Pancreas (tissue), 10 donors: ENCODE measurements around the gene MTR. TPM values are rescaled to one million over a fixed set of nuclear protein-coding genes. Genes with fewer than 3 reads are reported as not detected.
A peak's percentile ranks its signal among the peaks of the same experiment; 100 is the strongest.

ENCODE experiments used
- ATAC-seq, 4 donors: fragments of 200-7000 bp; cut with Tn5 transposase; one replicate each; pipeline versions ENCODE4 v1.8.0 to v1.9.1; 2020; ENCODE audit warnings: mild to moderate bottlenecking in 4 of 4, moderate library complexity in 4 of 4
- DNase-seq, 6 donors: peaks; one replicate each; pipeline ENCODE4 v3.0.0-alpha.2; 2020
- FAIRE-seq: peaks from 2 replicates; lab custom pipeline; 2012; peaks lifted over from hg19 to GRCh38; lab: Jason Lieb, UNC
- H3K27ac ChIP-seq, 4 donors: fragments of 200-600 bp; sonication (generic); 1 replicate in 3 of 4; 2 replicates in 1 of 4; pipeline versions ENCODE4 v1.5.0 to v1.8.0; 2020
- H3K27me3 ChIP-seq, 4 donors: fragments of 200-600 bp; one replicate each; pipeline ENCODE4 v1.8.0; 2021
- H3K36me3 ChIP-seq, 3 donors: fragments of 200-600 bp; sonication (generic) in 1 of 3; one replicate each; pipeline versions ENCODE4 v1.5.0 to v1.8.0; 2020 to 2021
- H3K4me1 ChIP-seq, 3 donors: fragments of 200-600 bp; one replicate each; pipeline ENCODE4 v1.8.0; 2021
- H3K4me3 ChIP-seq, 4 donors: fragments of 200-600 bp; sonication (generic) in 2 of 4; one replicate each; pipeline versions ENCODE4 v1.5.0 to v1.8.0; 2020 to 2021
- H3K9me3 ChIP-seq, 4 donors: fragments of 200-600 bp; one replicate each; pipeline ENCODE4 v1.8.0; 2021
- WGBS, 2 donors: extraction: QIAGEN DNeasy Blood & Tissue Kit; methylation state at CpG; one replicate each; pipeline ENCODE4 v1.1.7; 2013; 5-methylcytosine and 5-hydroxymethylcytosine counted together
- intact Hi-C, 3 donors: fragments of 100-400 bp; cut with DNase I; formaldehyde crosslinking; loops; one replicate each; pipeline versions ENCODE4 v1.11.1 to v1.14.2; 2022
- polyA plus RNA-seq, 2 donors: library from polyadenylated mRNA; stranded (reverse); fragments of 200-250 nt; gene quantifications; one replicate each; pipeline ENCODE4 v1.2.3, GENCODE V29; 2013
- total RNA-seq, 6 donors: library from RNA; stranded (reverse); fragmentation: NEBNext Ultra II Directional in 4 of 6; extraction: Animal tissue kit (Norgen Biotek cat#: 25700) in 4 of 6; gene quantifications; one replicate each; pipeline versions ENCODE4 v1.2.1 to v1.2.4, GENCODE V29; 2021 to 2023
- TF ChIP-seq, protein P1 (sequence below), 4 donors: fragments of 200-600 bp; sonication (generic) in 3 of 4; IDR thresholded peaks; one replicate each; pipeline versions ENCODE4 v1.5.0 to v1.8.0; 2021; ENCODE audit warnings: antibody characterized with exemption in 4 of 4
- donor health status: healthy with polysubstance abuse.
- donor health status: DM: no; HTN: no; CAD: no; lungs with moderate emphysema.
- donor health status: DM: no; HTN: no; CAD: no.
- donor health status: control.
- donor health status: control.
- donor health status: Bipolar disorder and iron deficiency.
- donor health status: DM: yes; HTN: yes; CAD: no.
- donor health status: DM: no; HTN: no; CAD: no.
- donor health status: DM: no; HTN: no; CAD: no.
- donor health status: DM: yes; HTN: yes; CAD: no.

The MTR gene
- total and polyA plus RNA-seq, 8 donors, result 8.1 to 29.1 (median 24.3) TPM

DNA sequence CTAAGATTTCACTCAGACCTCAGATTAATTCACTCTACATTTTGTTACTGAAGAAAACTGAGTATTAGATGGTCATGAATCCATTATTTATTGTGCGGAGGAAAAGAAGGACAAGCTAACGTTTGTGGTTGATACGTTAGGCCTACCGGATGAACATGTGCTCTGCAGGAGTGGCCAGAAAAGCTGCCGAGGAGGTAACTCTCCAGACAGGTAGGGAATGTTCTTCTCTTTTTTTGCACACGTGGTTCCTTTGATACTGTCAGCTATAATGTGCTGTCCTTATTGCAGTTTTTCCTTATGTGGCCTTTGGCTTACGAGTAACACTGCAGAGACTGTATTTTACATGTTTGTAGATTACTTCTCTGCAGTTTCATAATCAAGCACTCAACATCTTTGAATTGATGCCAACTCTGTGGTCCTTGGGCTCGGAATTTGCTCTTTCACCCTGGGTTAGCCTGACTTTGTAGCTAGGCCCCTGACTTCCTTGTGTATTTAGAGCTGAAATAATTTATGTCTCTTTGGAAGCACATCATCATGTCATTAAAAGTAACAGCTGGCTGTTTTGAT is 13.6 kb downstream of the MTR start:
- H3K9me3 ChIP-seq, result no peaks in the 10 kb centered on the region
- H3K4me3 ChIP-seq, result no peak overlapping the region
- TF ChIP-seq, protein P1, sequence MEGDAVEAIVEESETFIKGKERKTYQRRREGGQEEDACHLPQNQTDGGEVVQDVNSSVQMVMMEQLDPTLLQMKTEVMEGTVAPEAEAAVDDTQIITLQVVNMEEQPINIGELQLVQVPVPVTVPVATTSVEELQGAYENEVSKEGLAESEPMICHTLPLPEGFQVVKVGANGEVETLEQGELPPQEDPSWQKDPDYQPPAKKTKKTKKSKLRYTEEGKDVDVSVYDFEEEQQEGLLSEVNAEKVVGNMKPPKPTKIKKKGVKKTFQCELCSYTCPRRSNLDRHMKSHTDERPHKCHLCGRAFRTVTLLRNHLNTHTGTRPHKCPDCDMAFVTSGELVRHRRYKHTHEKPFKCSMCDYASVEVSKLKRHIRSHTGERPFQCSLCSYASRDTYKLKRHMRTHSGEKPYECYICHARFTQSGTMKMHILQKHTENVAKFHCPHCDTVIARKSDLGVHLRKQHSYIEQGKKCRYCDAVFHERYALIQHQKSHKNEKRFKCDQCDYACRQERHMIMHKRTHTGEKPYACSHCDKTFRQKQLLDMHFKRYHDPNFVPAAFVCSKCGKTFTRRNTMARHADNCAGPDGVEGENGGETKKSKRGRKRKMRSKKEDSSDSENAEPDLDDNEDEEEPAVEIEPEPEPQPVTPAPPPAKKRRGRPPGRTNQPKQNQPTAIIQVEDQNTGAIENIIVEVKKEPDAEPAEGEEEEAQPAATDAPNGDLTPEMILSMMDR (IDR thresholded peaks at IDR 0.05), result no peak
- DNase-seq (no peak), FAIRE-seq (no peak), ATAC-seq (peak; percentile 43 to 61 (median 56))
- intact Hi-C loops, result no loop called here
- H3K36me3 ChIP-seq, result peaks cover 0 to 25% (median 16%) of the 10 kb centered on the region in 3 donors
- H3K4me1 ChIP-seq, result peaks cover 23 to 31% (median 30%) of the 10 kb centered on the region in 3 donors
- WGBS, 2 donors, result 41 to 44% methylated on average over 8 of the region's 8 CpGs
- H3K27ac ChIP-seq, result peak overlapping the region; percentile 6 to 67 (median 25)
- no peaks in the 10 kb centered on the region for H3K27me3 ChIP-seq

GRCh38 chr1:236809148-236809547 is 14.1 kb downstream of the MTR start:
- no peak overlapping the region for H3K4me3 ChIP-seq
- peaks cover 23 to 31% (median 30%) of the 10 kb centered on the region in 3 donors for H3K4me1 ChIP-seq
- H3K9me3 ChIP-seq, result no peaks in the 10 kb centered on the region
- intact Hi-C loops, result no loop called here
- ATAC-seq, result peak in 3 of 4 donors; percentile 37 to 51 (median 44)
- 37 to 46% methylated on average over 1 of the region's 1 CpG for WGBS, 2 donors
- TF ChIP-seq, protein P1 (IDR thresholded peaks at IDR 0.05), result no peak
- peak overlapping the region in 3 of 4 donors; percentile 20 to 67 (median 30) for H3K27ac ChIP-seq
- FAIRE-seq, result no peak
- no peaks in the 10 kb centered on the region for H3K27me3 ChIP-seq
- DNase-seq, result peak in 3 of 6 donors; percentile 16 to 33 (median 25)
- peaks cover 0 to 23% (median 16%) of the 10 kb centered on the region in 3 donors for H3K36me3 ChIP-seq

- DNase-seq (no peak), FAIRE-seq (no peak), ATAC-seq (no peak)
- no peak overlapping the region for H3K27ac ChIP-seq
- no peaks in the 10 kb centered on the region for H3K9me3 ChIP-seq
- H3K4me3 ChIP-seq, result no peak overlapping the region
- WGBS, 2 donors, result 74 to 82% methylated on average over 3 of the region's 3 CpGs
- intact Hi-C loops, result no loop called here
- TF ChIP-seq, protein P1 (IDR thresholded peaks at IDR 0.05), result no peak
- H3K4me1 ChIP-seq, result peaks cover 23 to 31% (median 30%) of the 10 kb centered on the region in 3 donors
- H3K36me3 ChIP-seq, result peaks cover 0 to 31% (median 20%) of the 10 kb centered on the region in 3 donors
- H3K27me3 ChIP-seq, result no peaks in the 10 kb centered on the region
Measured at GRCh38 chr1:236810018-236810417, 14.9 kb downstream of the MTR start.

DNA sequence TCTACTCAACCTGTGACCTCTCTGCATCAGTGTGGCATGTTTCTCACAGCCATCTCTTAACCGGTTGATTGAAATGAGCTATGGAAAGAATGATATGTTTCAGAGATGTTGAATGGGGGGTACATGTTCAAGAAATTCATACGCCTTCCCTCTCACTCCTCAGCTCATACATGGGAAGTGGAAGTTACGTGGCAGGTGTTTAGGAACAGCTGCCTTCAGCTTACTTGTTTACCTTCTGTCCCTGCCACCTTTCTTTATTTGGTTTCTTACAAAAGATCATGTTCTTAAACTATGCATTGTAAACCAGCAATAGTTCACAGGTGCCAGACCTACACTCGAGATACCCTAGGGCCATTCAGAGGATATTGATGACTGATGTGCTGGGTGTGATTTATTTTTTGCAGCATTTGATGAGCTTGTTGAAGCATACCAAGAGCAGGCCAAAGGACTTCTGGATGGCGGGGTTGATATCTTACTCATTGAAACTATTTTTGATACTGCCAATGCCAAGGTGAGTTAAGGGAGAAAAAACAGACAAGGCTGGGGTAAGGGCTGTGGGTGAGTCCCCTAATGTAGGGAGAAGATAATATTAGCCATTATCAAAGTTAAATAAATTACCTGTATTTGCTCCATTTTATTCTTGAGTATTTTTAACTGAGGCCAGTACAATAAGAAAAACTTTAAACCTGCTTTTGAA is 17.4 kb downstream of the MTR start:
- H3K9me3 ChIP-seq, result no peaks in the 10 kb centered on the region
- DNase-seq (no peak), ATAC-seq (peak; percentile 26 to 66 (median 54)), FAIRE-seq (no peak)
- intact Hi-C loops, result no loop called here
- TF ChIP-seq, protein P1 (IDR thresholded peaks at IDR 0.05), result no peak
- H3K27ac ChIP-seq, result peak overlapping the region in 2 of 4 donors; percentile 10 to 23
- peaks cover 21 to 30% (median 22%) of the 10 kb centered on the region in 3 donors for H3K4me1 ChIP-seq
- H3K36me3 ChIP-seq, result peaks cover 0 to 46% (median 27%) of the 10 kb centered on the region in 3 donors
- no peaks in the 10 kb centered on the region for H3K27me3 ChIP-seq
- no peak overlapping the region for H3K4me3 ChIP-seq
- WGBS, 2 donors, result 43 to 45% methylated on average over 5 of the region's 5 CpGs
